Measurements from ENCODE around the gene ADARB1.

GRCh38 chr21:45246386-45247320, 172.3 kb downstream of the ADARB1 start:
- TF ChIP-seq, protein P1, sequence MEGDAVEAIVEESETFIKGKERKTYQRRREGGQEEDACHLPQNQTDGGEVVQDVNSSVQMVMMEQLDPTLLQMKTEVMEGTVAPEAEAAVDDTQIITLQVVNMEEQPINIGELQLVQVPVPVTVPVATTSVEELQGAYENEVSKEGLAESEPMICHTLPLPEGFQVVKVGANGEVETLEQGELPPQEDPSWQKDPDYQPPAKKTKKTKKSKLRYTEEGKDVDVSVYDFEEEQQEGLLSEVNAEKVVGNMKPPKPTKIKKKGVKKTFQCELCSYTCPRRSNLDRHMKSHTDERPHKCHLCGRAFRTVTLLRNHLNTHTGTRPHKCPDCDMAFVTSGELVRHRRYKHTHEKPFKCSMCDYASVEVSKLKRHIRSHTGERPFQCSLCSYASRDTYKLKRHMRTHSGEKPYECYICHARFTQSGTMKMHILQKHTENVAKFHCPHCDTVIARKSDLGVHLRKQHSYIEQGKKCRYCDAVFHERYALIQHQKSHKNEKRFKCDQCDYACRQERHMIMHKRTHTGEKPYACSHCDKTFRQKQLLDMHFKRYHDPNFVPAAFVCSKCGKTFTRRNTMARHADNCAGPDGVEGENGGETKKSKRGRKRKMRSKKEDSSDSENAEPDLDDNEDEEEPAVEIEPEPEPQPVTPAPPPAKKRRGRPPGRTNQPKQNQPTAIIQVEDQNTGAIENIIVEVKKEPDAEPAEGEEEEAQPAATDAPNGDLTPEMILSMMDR (optimal IDR thresholded peaks at IDR 0.05 in 1 of 3, IDR thresholded peaks at IDR 0.05 in 1 of 3, conservative IDR thresholded peaks at IDR 0.05 in 1 of 3; ENCODE audit: extremely low read depth in 1 of 3, insufficient read depth in 2 of 3, low read length in 3 of 3): no peak
- TF ChIP-seq EZH2 (IDR thresholded peaks at IDR 0.05; ENCODE audit: low read length): no peak
